GM12878 (cell line): ENCODE results near the gene ITGA11. TPM values are rescaled to one million over a fixed set of nuclear protein-coding genes. Genes with fewer than 3 reads are reported as not detected.

Experiments used
- ATAC-seq: fragments of 200-7000 bp; cut with Tn5 transposase; 3 replicates; pipeline ENCODE4 v1.9.1; 2020; ENCODE audit warnings: mild to moderate bottlenecking, moderate library complexity
- BruUV-seq: library from RNA; stranded (reverse); fragments of 400-500 nt; replicated peaks from 2 replicates; lab custom pipeline; 2021; lab: Mats Ljungman, UMichigan
- CTCF ChIA-PET: fragments of 300-600 bp; sonication (Branson Sonifier 250); formaldehyde crosslinking; extraction: SDS; loops from one replicate; lab custom pipeline; 2021; ENCODE audit warnings: inconsistent platforms; lab: Yijun Ruan, JAX
- POLR2A ChIA-PET: fragments of 350-600 bp; formaldehyde crosslinking; extraction: SDS; loops from one replicate; lab custom pipeline; 2021; ENCODE audit warnings: inconsistent platforms; lab: Charles Lee
- RAD21 ChIA-PET: fragments of 300-600 bp; sonication (Branson Sonifier 250); formaldehyde crosslinking; loops from one replicate; lab custom pipeline; 2023; ENCODE audit warnings: antibody characterized with exemption; ENCODE audit not compliant: unreplicated experiment; lab: Charles Lee
- SMC1A ChIA-PET: fragments of 300-600 bp; sonication (Branson Sonifier 250); formaldehyde crosslinking; loops from one replicate; lab custom pipeline; 2023; ENCODE audit not compliant: unreplicated experiment, uncharacterized antibody; lab: Charles Lee
- DNase-seq: peaks from one replicate; pipeline ENCODE4 v3.0.0-alpha.2; 2011; ENCODE audit warnings: low read depth, low spot score
- FAIRE-seq: peaks from 3 replicates; lab custom pipeline; 2011; peaks lifted over from hg19 to GRCh38; lab: Jason Lieb, UNC
- H2AFZ ChIP-seq: 2 replicates; pipeline ENCODE4 v1.6.0; 2011; ENCODE audit warnings: low read depth, low read length, control low read depth; ENCODE audit not compliant: control insufficient read depth
- H3K27ac ChIP-seq: 2 replicates; pipeline ENCODE4 v1.5.1; 2011; ENCODE audit warnings: control low read depth; ENCODE audit not compliant: control insufficient read depth, insufficient read depth
- H3K27me3 ChIP-seq, 2 experiments: replicated peaks in 1 of 2; 2 replicates each; pipeline versions ENCODE4 v1.6.0 to v1.6.1; 2011; ENCODE audit warnings: low read length in 1 of 2; ENCODE audit not compliant: control insufficient read depth in 2 of 2, insufficient read depth in 2 of 2
- H3K36me3 ChIP-seq, 2 experiments: 2 replicates each; pipeline ENCODE4 v1.5.1; 2011; ENCODE audit warnings: low read length in 1 of 2; ENCODE audit not compliant: control insufficient read depth in 2 of 2, insufficient read depth in 2 of 2
- H3K4me1 ChIP-seq: 2 replicates; pipeline ENCODE4 v1.6.1; 2011; ENCODE audit warnings: mild to moderate bottlenecking, low read length, moderate library complexity, mixed read lengths; ENCODE audit not compliant: control insufficient read depth, insufficient read depth
- H3K4me2 ChIP-seq: 2 replicates; pipeline ENCODE4 v1.6.0; 2011; ENCODE audit warnings: control low read depth; ENCODE audit not compliant: control insufficient read depth, insufficient read depth
- H3K4me3 ChIP-seq: fragments of 200-600 bp; sonication (generic); 2 replicates; pipeline ENCODE4 v1.5.1; 2016
- H3K79me2 ChIP-seq: 2 replicates; pipeline ENCODE4 v1.6.0; 2011; ENCODE audit warnings: low read length; ENCODE audit not compliant: control insufficient read depth, insufficient read depth
- H3K9ac ChIP-seq: 2 replicates; pipeline ENCODE4 v1.8.0; 2011; ENCODE audit warnings: low read length, control low read depth, mixed read lengths; ENCODE audit not compliant: control insufficient read depth, insufficient read depth
- H3K9me3 ChIP-seq: replicated peaks from 3 replicates; pipeline ENCODE4 v1.5.1; 2011; ENCODE audit warnings: mild to moderate bottlenecking, low read length; ENCODE audit not compliant: control insufficient read depth, insufficient read depth
- H4K20me1 ChIP-seq: 2 replicates; pipeline ENCODE4 v1.6.0; 2011; ENCODE audit not compliant: control insufficient read depth, insufficient read depth
- CREB1 ChIP-seq: IDR thresholded peaks from 2 replicates; pipeline ENCODE4 v1.6.1; 2012; ENCODE audit warnings: low read depth, mild to moderate bottlenecking, inconsistent platforms
- E2F4 ChIP-seq: IDR thresholded peaks from 2 replicates; pipeline ENCODE4 v1.6.1; 2012; ENCODE audit warnings: low read depth, low read length, improper control_type of control experiment
- FOXK2 ChIP-seq: fragments of 450-650 bp; IDR thresholded peaks from 2 replicates; pipeline ENCODE4 v1.6.1; 2017; ENCODE audit warnings: mild to moderate bottlenecking, moderate library complexity
- HDAC2 ChIP-seq: fragments of 200-600 bp; sonication (generic); IDR thresholded peaks from 2 replicates; pipeline ENCODE4 v1.6.1; 2017
- IRF3 ChIP-seq: fragments of 450-650 bp; IDR thresholded peaks from 2 replicates; pipeline ENCODE4 v1.6.1; 2014; ENCODE audit warnings: mild to moderate bottlenecking
- PRDM15 ChIP-seq: fragments of 450-650 bp; formaldehyde crosslinking; IDR thresholded peaks from 2 replicates; pipeline ENCODE4 v1.4.0; 2020; ENCODE audit warnings: mild to moderate bottlenecking, moderate library complexity
- RAD21 ChIP-seq: IDR thresholded peaks from 2 replicates; pipeline ENCODE4 v1.6.1; 2011; ENCODE audit warnings: mild to moderate bottlenecking, low read depth, low read length, moderate library complexity; ENCODE audit not compliant: insufficient read depth
- SMC3 ChIP-seq: IDR thresholded peaks from 2 replicates; pipeline ENCODE4 v1.6.1; 2011; ENCODE audit warnings: low read length, improper control_type of control experiment, borderline replicate concordance
- ZSCAN29 ChIP-seq: fragments of 450-650 bp; IDR thresholded peaks from 2 replicates; pipeline ENCODE4 v1.6.1; 2017; ENCODE audit warnings: mild to moderate bottlenecking, moderate library complexity
- WGBS: methylation state at CpG from one replicate; pipeline ENCODE4 v1.1.6; 2016; ENCODE audit warnings: low lambda C conversion rate; ENCODE audit not compliant: insufficient replicate concordance, insufficient coverage; ENCODE audit errors: missing lambda C conversion rate; 5-methylcytosine and 5-hydroxymethylcytosine counted together
- in situ Hi-C: fragments of 300-500 bp; cut with MboI; formaldehyde crosslinking; loops from 9 replicates; pipeline ENCODE4 v1.14.3; 2018; ENCODE audit warnings: mixed read lengths
- intact Hi-C: fragments of 100-400 bp; cut with micrococcal nuclease; formaldehyde crosslinking; loops from one replicate; pipeline ENCODE4 v1.14.2; 2022; ENCODE audit not compliant: unreplicated experiment
- polyA plus RNA-seq, 11 experiments: library from polyadenylated mRNA; depleted of rRNA in 4 of 11; unstranded in 6 of 11; stranded (reverse) in 5 of 11; fragments of >200 nt; fragmentation: Nextera tagmentation in 4 of 11; fragmentation: Illumina TruSeq in 1 of 11; extraction: Ambion mirVana in 4 of 11; extraction: Trizol in 1 of 11; gene quantifications; 1 replicate in 1 of 11; 2 replicates in 10 of 11; pipeline versions ENCODE4 v1.2.1 to v1.2.3, GENCODE V29; 2011 to 2016; ENCODE audit warnings: inconsistent platforms in 2 of 11, missing spikeins in 2 of 11, low read depth in 1 of 11
- total RNA-seq, 4 experiments: library from RNA; depleted of rRNA in 3 of 4; stranded (reverse); fragments of >200 nt in 3 of 4; fragmentation: Illumina TruSeq in 1 of 4; extraction: Trizol in 1 of 4; gene quantifications; 2 replicates each; pipeline versions ENCODE4 v1.2.1 to v1.2.3, GENCODE V29; 2013 to 2021

The ITGA11 gene
- total and polyA plus RNA-seq, 10 of the 15 experiments (the other 5 are each of a cell fraction or from before 2014, with no cell fraction given): under 0.01 to 0.36 (median 0.13) TPM; not detected in 1

GRCh38 chr15:68349151-68349550 lies 82.8 kb downstream of the ITGA11 start:
- FAIRE-seq: no peak
- Histone ChIP-seq H3K27ac (no peak overlapping the region), H3K27me3 (no peaks in the 10 kb centered on the region), H3K9me3 (no peaks in the 10 kb centered on the region), H3K9ac (no peak overlapping the region), H3K4me2 (no peak overlapping the region), H3K4me1 (no peaks in the 10 kb centered on the region), H3K36me3 (no peaks in the 10 kb centered on the region), H3K79me2 (no peaks in the 10 kb centered on the region), H4K20me1 (no peaks in the 10 kb centered on the region), H3K4me3 (no peak overlapping the region), H2AFZ (no peak overlapping the region)
- 42% methylated on average over 6 of the region's 6 CpGs for WGBS
- POLR2A ChIA-PET: no interaction called here
- DNase-seq: no peak
- CTCF ChIA-PET: interaction anchor here (1.5 kb wide), 1 partner anchor 43 kb away, joined by 6 read pairs; no protein-coding TSS in a partner anchor
- RAD21 ChIA-PET: no interaction called here
- no peak for ATAC-seq
- in situ Hi-C loops: no loop called here
- no TSS peak for BruUV-seq
- TF ChIP-seq SMC3 (no peak), HDAC2 (no peak), E2F4 (no peak), PRDM15 (CRISPR knock-in tag) (no peak), FOXK2 (no peak), RAD21 (no peak), IRF3 (no peak), ZSCAN29 (no peak), CREB1 (no peak)
- SMC1A ChIA-PET: no interaction called here
- intact Hi-C loops: no loop called here
